ENCODE measurements around the gene HTRA1.

The HTRA1 gene

GRCh38 chr10:122537545-122537944, 76.2 kb downstream of the HTRA1 start:
- Mint-ChIP-seq H3K36me3 (ENCODE audit: low read depth) (no peaks in the 10 kb centered on the region), H3K4me3 (no peak overlapping the region), H3K27ac (no peak overlapping the region), H3K4me1 (no peaks in the 10 kb centered on the region), H3K9me3 (peaks cover 17% of the 10 kb centered on the region), H3K27me3 (ENCODE audit: low read depth, poor library complexity) (peaks cover 33% of the 10 kb centered on the region)
- TF ChIP-seq, protein P1, sequence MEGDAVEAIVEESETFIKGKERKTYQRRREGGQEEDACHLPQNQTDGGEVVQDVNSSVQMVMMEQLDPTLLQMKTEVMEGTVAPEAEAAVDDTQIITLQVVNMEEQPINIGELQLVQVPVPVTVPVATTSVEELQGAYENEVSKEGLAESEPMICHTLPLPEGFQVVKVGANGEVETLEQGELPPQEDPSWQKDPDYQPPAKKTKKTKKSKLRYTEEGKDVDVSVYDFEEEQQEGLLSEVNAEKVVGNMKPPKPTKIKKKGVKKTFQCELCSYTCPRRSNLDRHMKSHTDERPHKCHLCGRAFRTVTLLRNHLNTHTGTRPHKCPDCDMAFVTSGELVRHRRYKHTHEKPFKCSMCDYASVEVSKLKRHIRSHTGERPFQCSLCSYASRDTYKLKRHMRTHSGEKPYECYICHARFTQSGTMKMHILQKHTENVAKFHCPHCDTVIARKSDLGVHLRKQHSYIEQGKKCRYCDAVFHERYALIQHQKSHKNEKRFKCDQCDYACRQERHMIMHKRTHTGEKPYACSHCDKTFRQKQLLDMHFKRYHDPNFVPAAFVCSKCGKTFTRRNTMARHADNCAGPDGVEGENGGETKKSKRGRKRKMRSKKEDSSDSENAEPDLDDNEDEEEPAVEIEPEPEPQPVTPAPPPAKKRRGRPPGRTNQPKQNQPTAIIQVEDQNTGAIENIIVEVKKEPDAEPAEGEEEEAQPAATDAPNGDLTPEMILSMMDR (IDR thresholded peaks at IDR 0.05), result no peak
- no peak for DNase-seq

DNA sequence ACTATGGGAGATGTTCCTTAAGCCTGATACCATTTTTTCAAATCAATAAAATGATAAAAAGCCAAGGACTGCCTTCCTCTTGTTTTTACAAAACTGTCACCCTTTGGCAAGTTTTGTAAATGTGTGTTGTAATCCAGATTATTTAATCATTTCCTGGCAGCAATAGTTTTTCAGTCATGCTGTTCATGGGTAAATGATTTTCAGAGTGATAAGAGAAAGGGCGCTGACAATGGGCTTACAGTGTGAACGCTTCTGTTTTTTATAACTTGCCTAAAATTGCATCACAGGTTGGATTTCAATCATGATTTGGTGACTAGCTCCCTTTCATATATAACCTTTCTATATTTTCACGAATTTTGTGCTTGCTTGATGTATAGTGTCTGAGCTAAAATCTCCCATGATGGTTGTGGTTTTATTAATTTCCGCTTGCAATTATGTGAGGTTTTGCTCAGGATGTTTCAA, 80.2 kb downstream of the HTRA1 start:
- peaks cover 10% of the 10 kb centered on the region for H3K9me3 Mint-ChIP-seq
- no peak for DNase-seq
- H3K36me3 Mint-ChIP-seq (ENCODE audit: low read depth), result no peaks in the 10 kb centered on the region
- TF ChIP-seq, protein P1 (IDR thresholded peaks at IDR 0.05), result no peak
- H3K27ac Mint-ChIP-seq, result no peak overlapping the region
- peaks cover 24% of the 10 kb centered on the region for H3K27me3 Mint-ChIP-seq (ENCODE audit: low read depth, poor library complexity)
- H3K4me1 Mint-ChIP-seq, result no peaks in the 10 kb centered on the region
- no peak overlapping the region for H3K4me3 Mint-ChIP-seq

- Mint-ChIP-seq H3K36me3 (ENCODE audit: low read depth) (no peaks in the 10 kb centered on the region), H3K4me1 (no peaks in the 10 kb centered on the region), H3K9me3 (no peaks in the 10 kb centered on the region), H3K4me3 (no peak overlapping the region), H3K27me3 (ENCODE audit: low read depth, poor library complexity) (peaks cover 18% of the 10 kb centered on the region), H3K27ac (no peak overlapping the region)
- DNase-seq, result no peak
- TF ChIP-seq, protein P1 (IDR thresholded peaks at IDR 0.05), result no peak
Observed at GRCh38 chr10:122543676-122544445, 82.5 kb downstream of the HTRA1 start.

DNA sequence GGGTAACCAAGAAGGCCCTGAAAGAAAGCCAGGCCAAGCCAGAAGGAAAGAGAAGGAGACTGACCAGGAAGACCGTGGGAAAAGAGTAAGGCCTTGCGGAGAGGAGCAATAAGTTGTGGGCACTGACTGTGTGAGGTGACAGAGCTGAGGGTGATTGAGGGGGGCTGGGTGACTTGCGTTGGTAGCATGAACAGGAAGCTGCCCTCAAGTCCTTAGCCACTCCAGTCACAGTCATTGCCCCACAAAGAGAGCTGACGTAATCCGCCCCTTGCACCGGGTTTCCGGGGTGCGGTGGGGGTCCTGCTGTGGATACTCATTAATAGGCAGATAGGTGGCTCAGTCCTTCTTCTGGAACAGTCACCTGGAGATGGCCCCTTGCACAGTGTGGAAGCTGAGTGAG, 83.1 kb downstream of the HTRA1 start:
- TF ChIP-seq, protein P1 (IDR thresholded peaks at IDR 0.05), result no peak
- no peak for DNase-seq
- no peak overlapping the region for H3K27ac Mint-ChIP-seq
- no peaks in the 10 kb centered on the region for H3K4me1 Mint-ChIP-seq
- no peaks in the 10 kb centered on the region for H3K36me3 Mint-ChIP-seq (ENCODE audit: low read depth)
- H3K4me3 Mint-ChIP-seq, result no peak overlapping the region
- H3K9me3 Mint-ChIP-seq, result no peaks in the 10 kb centered on the region
- H3K27me3 Mint-ChIP-seq (ENCODE audit: low read depth, poor library complexity), result peaks cover 18% of the 10 kb centered on the region

- Mint-ChIP-seq H3K4me1 (peaks cover under 1% of the 10 kb centered on the region), H3K27me3 (ENCODE audit: low read depth, poor library complexity) (peaks cover 13% of the 10 kb centered on the region), H3K9me3 (no peaks in the 10 kb centered on the region), H3K27ac (no peak overlapping the region), H3K4me3 (no peak overlapping the region), H3K36me3 (ENCODE audit: low read depth) (no peaks in the 10 kb centered on the region)
- DNase-seq, result no peak
- TF ChIP-seq, protein P1 (IDR thresholded peaks at IDR 0.05), result no peak
Observed at GRCh38 chr10:122546242-122546641, 84.9 kb downstream of the HTRA1 start.
